GM10847 (cell line): ENCODE measurements around the gene G6PC1.

ENCODE experiments used
- POLR2A ChIP-seq: IDR thresholded peaks from 2 replicates; pipeline ENCODE4 v1.6.1; 2011; ENCODE audit not compliant: insufficient read length; ENCODE audit errors: extremely low read depth

G6PC1 gene

GRCh38 chr17:42878123-42878880 is 22.3 kb upstream of the G6PC1 start:
- TF ChIP-seq POLR2A, result no peak

DNA sequence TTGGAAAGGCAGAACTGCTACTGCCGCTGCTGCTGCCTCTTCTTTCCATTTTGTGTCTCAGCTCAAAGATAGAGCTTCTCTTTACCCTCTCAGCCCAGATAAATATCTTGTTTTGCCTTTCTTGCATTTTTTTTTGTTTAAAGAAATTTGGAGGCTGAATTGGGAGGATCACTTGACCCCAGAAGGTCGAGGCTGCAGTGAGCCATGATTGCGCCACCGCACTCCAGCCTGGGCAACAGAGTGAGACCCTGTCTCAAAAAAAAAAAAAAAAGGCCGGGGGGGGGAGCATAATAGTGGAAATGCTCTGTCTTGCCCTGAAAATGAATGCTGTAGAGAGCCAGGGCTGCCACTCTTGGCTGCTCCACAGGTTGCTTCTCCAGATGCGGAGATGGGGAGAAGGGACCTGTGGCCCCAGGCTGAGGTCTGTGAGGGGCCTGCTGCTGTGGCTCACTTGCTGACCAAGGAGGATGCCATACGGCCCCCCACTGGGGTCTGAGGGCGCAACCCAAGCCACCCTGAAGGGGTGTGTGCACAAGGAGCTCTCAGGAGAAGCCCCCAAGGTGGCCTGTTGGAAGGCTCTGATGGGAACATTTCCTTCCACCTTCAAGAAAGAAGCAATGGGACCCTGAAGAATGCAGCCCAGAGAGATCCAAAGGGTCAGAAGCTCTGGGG is 21.5 kb upstream of the G6PC1 start:
- TF ChIP-seq POLR2A, result no peak

DNA sequence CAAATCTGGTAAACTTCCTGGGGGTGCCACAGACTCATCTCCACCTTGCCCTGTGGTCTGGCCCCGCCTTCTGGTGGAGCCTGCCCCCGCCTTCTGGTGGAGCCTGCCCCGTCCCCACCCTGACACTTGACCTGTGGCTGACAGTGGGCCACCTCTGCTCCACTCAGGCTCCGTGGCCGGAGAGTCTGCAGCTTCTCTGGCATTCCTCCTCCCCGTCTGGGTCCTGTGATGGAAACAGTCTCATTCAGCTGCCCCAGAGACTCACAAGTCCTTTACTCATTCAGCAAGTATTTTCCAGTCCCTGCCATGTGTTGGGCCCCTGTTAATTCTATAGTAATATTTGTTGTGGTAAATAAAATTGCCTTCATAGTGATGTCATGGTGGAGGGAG is 21.0 kb upstream of the G6PC1 start:
- no peak for TF ChIP-seq POLR2A

GRCh38 chr17:42880776-42881310 is 19.8 kb upstream of the G6PC1 start:
- TF ChIP-seq POLR2A, result no peak

GRCh38 chr17:42882166-42882565 is 18.4 kb upstream of the G6PC1 start:
- TF ChIP-seq POLR2A, result no peak

DNA sequence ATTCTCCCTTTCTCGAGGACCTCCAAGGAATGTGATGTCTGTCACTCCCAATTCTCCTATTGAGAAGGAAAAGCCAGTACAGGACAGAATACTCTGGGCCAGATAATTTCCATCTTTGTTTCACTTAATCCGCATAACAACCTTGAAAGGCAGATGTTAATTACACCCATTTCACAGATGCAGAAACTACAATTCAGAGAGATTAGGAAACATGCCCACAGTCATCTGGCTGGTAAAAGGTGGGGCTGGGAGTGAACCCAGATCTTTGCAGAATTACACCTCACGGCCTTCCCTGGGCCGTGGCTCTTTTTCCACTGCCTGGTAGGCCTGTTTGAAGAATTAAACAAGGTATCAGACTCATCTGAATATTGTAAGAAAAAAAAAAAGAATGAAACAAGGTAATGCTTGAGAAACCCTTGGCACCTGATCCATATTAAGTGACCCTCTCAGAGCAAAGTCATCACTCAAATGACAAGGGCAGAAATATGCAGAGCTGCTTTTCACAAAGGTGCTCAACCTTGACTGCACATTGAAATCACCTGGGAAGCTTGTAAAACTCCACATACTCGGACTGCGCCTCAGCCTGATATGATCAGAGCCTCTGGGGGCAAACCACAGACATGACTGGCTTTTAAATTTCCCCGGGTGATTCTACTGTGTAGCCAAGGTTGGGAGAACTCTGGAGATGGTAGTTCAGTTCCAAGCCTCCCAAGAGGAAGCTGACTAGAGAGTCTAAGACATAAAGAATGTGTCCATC is 16.6 kb upstream of the G6PC1 start:
- TF ChIP-seq POLR2A, result no peak

DNA sequence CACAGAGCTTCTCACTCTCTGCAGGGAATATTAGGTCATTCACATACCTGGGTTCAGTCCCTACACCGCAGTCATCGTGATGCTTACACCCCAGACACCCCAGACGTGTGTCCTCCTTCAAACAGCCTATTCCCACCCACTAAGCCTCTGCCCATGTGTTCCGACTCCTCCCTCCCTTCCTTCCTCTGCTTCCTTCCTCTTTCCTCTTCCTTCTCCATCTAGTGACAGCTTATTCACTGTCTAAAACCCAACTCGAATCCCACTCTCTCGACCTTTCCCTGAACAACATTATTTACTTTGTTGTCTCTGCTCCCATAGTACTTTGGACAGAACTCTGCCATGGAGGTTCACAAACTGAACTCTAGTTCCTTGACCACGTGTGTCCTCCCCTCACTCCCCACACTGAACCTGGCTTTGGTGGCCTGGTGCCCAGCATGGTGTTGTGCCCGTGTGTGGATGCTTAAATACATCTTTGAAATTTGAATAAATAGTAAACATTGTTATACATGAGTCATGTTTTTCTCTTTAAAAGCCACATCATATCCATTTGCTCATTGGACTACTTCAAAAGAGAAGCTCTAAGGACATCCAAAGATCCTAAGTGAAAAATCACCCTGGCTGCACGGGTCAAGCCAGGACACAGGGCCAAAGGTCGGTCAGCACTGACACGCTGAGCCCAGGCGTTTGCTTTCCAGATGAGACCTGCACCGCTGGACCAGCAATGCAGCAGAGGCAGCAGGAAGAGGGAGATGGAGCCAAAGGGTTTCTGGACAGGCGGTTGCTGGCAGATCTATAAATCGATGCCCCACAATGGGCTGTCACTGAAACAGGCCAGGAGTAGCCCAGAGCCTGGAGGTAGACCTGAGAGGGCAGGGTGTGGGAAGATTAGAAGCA is 14.1 kb upstream of the G6PC1 start:
- TF ChIP-seq POLR2A, result no peak

DNA sequence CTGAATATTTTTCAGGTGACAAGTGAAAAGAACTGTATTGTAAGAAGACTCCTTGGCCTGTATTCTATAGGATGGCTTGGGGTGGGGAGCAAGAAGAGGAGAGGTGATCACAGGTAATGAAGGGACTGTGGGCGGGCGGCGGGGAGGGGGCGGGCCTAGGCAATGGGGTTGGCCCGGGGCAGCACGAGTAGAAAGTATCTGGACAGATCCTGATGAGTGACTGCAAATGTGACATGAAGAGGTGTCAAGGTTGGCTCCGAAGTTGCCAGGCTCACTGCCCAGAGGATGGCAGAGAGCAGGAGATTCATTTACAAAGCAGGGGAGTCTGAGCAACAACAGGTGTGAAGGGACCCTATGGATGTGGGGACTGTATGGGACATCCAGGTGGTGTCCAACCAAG is 10.8 kb upstream of the G6PC1 start:
- no peak for TF ChIP-seq POLR2A

GRCh38 chr17:42891539-42892152 is 9.0 kb upstream of the G6PC1 start:
- TF ChIP-seq POLR2A, result no peak

DNA sequence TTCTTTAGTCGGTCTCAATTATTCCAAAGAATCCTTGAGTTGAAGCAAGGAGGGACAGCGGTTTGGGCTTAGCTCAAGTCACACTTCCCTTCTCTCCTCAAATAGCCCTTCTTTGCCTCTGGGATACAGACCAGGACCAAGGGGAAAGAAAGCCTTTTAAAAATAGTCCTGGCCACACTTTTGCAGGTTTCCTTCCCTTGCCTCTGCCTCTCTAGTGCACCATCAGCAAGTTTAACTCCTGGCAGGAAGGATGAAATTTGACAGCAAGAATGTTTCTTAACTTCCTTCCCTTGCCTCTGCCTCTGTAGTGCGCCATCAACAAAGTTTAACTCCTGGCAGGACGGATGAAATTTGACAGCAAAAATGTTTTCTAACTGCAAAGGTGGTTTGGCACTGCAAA is 7.2 kb upstream of the G6PC1 start:
- TF ChIP-seq POLR2A, result no peak

DNA sequence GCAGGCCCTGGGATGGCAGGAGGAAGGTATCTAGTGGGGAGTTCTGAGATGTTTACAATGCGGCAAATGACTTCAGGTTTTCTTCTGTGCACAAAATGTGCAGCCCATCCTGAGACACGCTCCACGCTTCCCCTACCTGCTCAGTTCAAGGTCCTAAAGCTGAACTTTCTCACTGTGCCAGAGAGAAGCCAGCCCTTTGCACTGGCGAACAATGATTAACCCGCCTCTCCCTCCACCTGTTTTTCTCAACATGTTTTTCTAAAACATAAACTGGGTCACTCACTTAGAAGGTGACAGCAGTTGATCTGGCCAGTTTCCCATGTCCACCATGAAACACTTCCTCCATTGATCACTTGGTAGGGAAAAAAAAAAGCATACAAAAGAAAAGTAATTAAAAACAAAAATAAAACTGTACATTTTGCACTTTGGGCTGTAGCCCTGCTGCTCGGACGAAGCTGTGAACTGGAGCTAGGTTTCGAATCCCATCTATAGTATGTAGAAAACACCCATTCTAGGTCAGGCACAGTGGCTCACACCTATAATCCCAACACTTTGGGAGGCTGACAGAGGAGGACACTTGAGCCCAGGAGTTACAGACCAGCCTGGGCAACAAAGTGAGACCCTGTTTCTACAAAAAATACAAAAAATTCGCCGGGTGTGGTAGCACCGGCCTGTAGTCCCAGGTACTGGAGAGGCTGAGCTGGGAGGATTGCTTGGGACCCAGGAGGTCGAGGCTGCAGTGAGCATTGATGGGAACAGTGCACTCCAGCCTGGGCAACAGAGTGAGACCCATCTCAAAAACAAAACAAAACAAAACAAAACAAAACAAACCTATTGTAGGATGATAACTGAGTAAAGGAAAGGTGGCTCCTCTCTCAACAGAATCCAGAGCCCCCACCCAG is 6.1 kb upstream of the G6PC1 start:
- no peak for TF ChIP-seq POLR2A

- TF ChIP-seq POLR2A, result no peak
These were observed 5.4 kb upstream of the G6PC1 start for GRCh38 chr17:42895185-42895555.

GRCh38 chr17:42898147-42898811 is 2.3 kb upstream of the G6PC1 start:
- no peak for TF ChIP-seq POLR2A
